GM19324 (cell line): Measurements from ENCODE around the gene RCAN1.
"Not testable (repeated sequence)": the region's sequence is repeated elsewhere in the genome, so short reads cannot be mapped to it uniquely, and the experiment has no call there.

Source experiments
- ATAC-seq: cut with Tn5 transposase; IDR thresholded peaks from one replicate; pipeline ENCODE4 v1.9.1; 2021; ENCODE audit warnings: mild to moderate bottlenecking, moderate library complexity; ENCODE audit not compliant: unreplicated experiment, low FRiP score

The RCAN1 gene

GRCh38 chr21:34574601-34575529, 40.0 kb downstream of the RCAN1 start:
- ATAC-seq = no peak

- ATAC-seq = no peak
Observed at GRCh38 chr21:34571994-34572393, 42.9 kb downstream of the RCAN1 start.

- no peak for ATAC-seq
Observed at GRCh38 chr21:34570313-34570712, 44.6 kb downstream of the RCAN1 start.

GRCh38 chr21:34569381-34569979, 45.4 kb downstream of the RCAN1 start:
- no peak for ATAC-seq

- not testable (repeated sequence) for ATAC-seq
Observed at GRCh38 chr21:34568801-34569200, 46.1 kb downstream of the RCAN1 start.

- no peak for ATAC-seq
Observed at GRCh38 chr21:34567604-34568155, 47.2 kb downstream of the RCAN1 start.

- no peak for ATAC-seq
Observed at GRCh38 chr21:34565238-34565637, 49.7 kb downstream of the RCAN1 start.

GRCh38 chr21:34563370-34563769, 51.5 kb downstream of the RCAN1 start:
- not testable (repeated sequence) for ATAC-seq

GRCh38 chr21:34561806-34562205, 53.1 kb downstream of the RCAN1 start:
- ATAC-seq = no peak

- no peak for ATAC-seq
Observed at GRCh38 chr21:34560609-34561008, 54.3 kb downstream of the RCAN1 start.

GRCh38 chr21:34560021-34560420, 54.9 kb downstream of the RCAN1 start:
- no peak for ATAC-seq

GRCh38 chr21:34559089-34559631, 55.8 kb downstream of the RCAN1 start:
- ATAC-seq = no peak

- no peak for ATAC-seq
Observed at GRCh38 chr21:34558166-34558565, 56.7 kb downstream of the RCAN1 start.

GRCh38 chr21:34557261-34557660, 57.7 kb downstream of the RCAN1 start:
- no peak for ATAC-seq

- not testable (repeated sequence) for ATAC-seq
Observed at GRCh38 chr21:34554670-34555069, 60.2 kb downstream of the RCAN1 start.

GRCh38 chr21:34554227-34554626, 60.7 kb downstream of the RCAN1 start:
- no peak for ATAC-seq

GRCh38 chr21:34553151-34553952, 61.6 kb downstream of the RCAN1 start:
- no peak for ATAC-seq

GRCh38 chr21:34552360-34553098, 62.4 kb downstream of the RCAN1 start:
- no peak for ATAC-seq

GRCh38 chr21:34550182-34550799, 64.6 kb downstream of the RCAN1 start:
- no peak for ATAC-seq
